ENCODE measurements around the gene RIMS4. TPM values are rescaled to one million over a fixed set of nuclear protein-coding genes. Genes with fewer than 3 reads are reported as not detected.

Gene RIMS4
- total and polyA plus RNA-seq, 9 of the 15 experiments (the other 6 are each of a cell fraction or from before 2014, with no cell fraction given) = 0.04 TPM; not detected in 8

DNA sequence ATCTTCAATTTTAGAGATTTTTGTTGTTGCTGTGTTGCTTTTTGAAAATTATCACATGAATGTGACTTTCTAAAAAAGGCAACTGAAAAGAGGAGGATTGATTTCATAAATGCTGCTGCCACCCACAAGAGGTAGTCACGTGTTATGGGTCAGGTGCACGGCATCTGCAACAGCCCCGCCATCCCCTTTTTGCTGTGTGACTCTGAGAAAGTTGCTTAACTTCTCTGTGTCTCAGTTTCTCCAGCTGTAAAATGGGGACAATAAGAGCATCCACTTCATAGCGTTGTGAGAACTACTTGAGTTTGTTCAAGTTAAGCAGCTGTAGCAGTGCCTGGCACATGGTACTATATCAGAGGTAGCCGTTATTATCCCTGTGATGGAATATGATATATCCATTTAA lies 84.5 kb downstream of the RIMS4 start:
- DNase-seq (ENCODE audit: extremely low read depth in 1 of 4, low spot score in 3 of 4) = no peak
- 6% methylated on average over 5 of the region's 5 CpGs for WGBS (ENCODE audit: insufficient coverage, low coverage, missing lambda C conversion rate)
- Histone ChIP-seq H3K4me3 (no peak overlapping the region), H3K9me3 (replicated peaks; ENCODE audit: control insufficient read depth, insufficient read depth, low read depth, low read length) (no peaks in the 10 kb centered on the region), H3K27me3 (ENCODE audit: control insufficient read depth in 2 of 2, insufficient read depth in 2 of 2, low read length in 2 of 2) (peaks cover 35 to 66% of the 10 kb centered on the region in 2 experiments), H3K36me3 (ENCODE audit: control insufficient read depth, insufficient read depth, low read length) (no peaks in the 10 kb centered on the region), H4K20me1 (replicated peaks; ENCODE audit: control insufficient read depth, insufficient read depth, low read length) (peaks cover 13% of the 10 kb centered on the region; the same call in 1 of the 2 replicates), H3K4me2 (ENCODE audit: insufficient read depth, low read length) (no peak overlapping the region), H3K4me1 (replicated peaks in 1 of 2; ENCODE audit: control insufficient read depth in 2 of 2, insufficient read depth in 2 of 2, low read length in 2 of 2) (peaks cover 0 to 10% of the 10 kb centered on the region in 2 experiments; a peak in 2 of 5 replicates), H3K27ac (ENCODE audit: extremely low read depth, low read depth, low read length) (no peak overlapping the region), H3K79me2 (ENCODE audit: control insufficient read depth, insufficient read depth, low read length) (no peaks in the 10 kb centered on the region), H3K9ac (ENCODE audit: insufficient read depth in 1 of 2, low read depth in 2 of 2, low read length in 2 of 2) (no peak overlapping the region), H3K9me1 (ENCODE audit: control insufficient read depth, insufficient read depth, low read length) (no peaks in the 10 kb centered on the region), H2AFZ (ENCODE audit: low read depth, low read length) (no peak overlapping the region)
- no peak for FAIRE-seq
- intact Hi-C loops (cut with micrococcal nuclease) (no loop called here), in situ Hi-C loops (cut with MboI) (no loop called here)
- BruUV-seq (replicated peaks) = no TSS peak
- no peak for ATAC-seq
- CTCF ChIA-PET (ENCODE audit: low intra/inter-chr PET ratio) = no interaction called here
- TF ChIP-seq GTF2A2 (tag; IDR thresholded peaks at IDR 0.05) = no peak
- TF ChIP-seq, protein P1, sequence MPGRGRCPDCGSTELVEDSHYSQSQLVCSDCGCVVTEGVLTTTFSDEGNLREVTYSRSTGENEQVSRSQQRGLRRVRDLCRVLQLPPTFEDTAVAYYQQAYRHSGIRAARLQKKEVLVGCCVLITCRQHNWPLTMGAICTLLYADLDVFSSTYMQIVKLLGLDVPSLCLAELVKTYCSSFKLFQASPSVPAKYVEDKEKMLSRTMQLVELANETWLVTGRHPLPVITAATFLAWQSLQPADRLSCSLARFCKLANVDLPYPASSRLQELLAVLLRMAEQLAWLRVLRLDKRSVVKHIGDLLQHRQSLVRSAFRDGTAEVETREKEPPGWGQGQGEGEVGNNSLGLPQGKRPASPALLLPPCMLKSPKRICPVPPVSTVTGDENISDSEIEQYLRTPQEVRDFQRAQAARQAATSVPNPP (IDR thresholded peaks at IDR 0.05; ENCODE audit: borderline replicate concordance, insufficient read depth, insufficient read length) = no peak
- peak; percentile 93 for TF ChIP-seq RBM25 (IDR thresholded peaks at IDR 0.05; ENCODE audit: low read depth, low read length, severe bottlenecking)
- no peak for TF ChIP-seq SP1 (CRISPR knock-in tag; IDR thresholded peaks at IDR 0.05)
- TF ChIP-seq GABPB1 (CRISPR knock-in tag; IDR thresholded peaks at IDR 0.05) = no peak
- no peak for TF ChIP-seq ZNF830 (CRISPR knock-in tag; IDR thresholded peaks at IDR 0.05)
- TF ChIP-seq BCOR (IDR thresholded peaks at IDR 0.05) = peak; percentile 75
- no peak for TF ChIP-seq TOE1 (IDR thresholded peaks at IDR 0.05; ENCODE audit: borderline replicate concordance)
- TF ChIP-seq TOE1 (CRISPR knock-in tag; IDR thresholded peaks at IDR 0.05; ENCODE audit: borderline replicate concordance, low read depth) = no peak
- no peak for TF ChIP-seq ZBED1 (IDR thresholded peaks at IDR 0.05)
- no peak for TF ChIP-seq RBM15 (IDR thresholded peaks at IDR 0.05; ENCODE audit: insufficient read depth, low read length)
- TF ChIP-seq TFAM (CRISPR knock-in tag; conservative IDR thresholded peaks at IDR 0.05) = no peak
- TF ChIP-seq RBM17 (IDR thresholded peaks at IDR 0.05; ENCODE audit: borderline replicate concordance, low read depth, low read length) = no peak
- peak; percentile 76 for TF ChIP-seq ZFP36 (IDR thresholded peaks at IDR 0.05; ENCODE audit: low read depth, low read length, partially characterized antibody)
- TF ChIP-seq, protein P2, sequence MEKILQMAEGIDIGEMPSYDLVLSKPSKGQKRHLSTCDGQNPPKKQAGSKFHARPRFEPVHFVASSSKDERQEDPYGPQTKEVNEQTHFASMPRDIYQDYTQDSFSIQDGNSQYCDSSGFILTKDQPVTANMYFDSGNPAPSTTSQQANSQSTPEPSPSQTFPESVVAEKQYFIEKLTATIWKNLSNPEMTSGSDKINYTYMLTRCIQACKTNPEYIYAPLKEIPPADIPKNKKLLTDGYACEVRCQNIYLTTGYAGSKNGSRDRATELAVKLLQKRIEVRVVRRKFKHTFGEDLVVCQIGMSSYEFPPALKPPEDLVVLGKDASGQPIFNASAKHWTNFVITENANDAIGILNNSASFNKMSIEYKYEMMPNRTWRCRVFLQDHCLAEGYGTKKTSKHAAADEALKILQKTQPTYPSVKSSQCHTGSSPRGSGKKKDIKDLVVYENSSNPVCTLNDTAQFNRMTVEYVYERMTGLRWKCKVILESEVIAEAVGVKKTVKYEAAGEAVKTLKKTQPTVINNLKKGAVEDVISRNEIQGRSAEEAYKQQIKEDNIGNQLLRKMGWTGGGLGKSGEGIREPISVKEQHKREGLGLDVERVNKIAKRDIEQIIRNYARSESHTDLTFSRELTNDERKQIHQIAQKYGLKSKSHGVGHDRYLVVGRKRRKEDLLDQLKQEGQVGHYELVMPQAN (IDR thresholded peaks at IDR 0.05; ENCODE audit: borderline replicate concordance) = no peak
- TF ChIP-seq DPF2 (IDR thresholded peaks at IDR 0.05) = no peak
- TF ChIP-seq POLR2AphosphoS2 (IDR thresholded peaks at IDR 0.05; ENCODE audit: low read length) = no peak
- TF ChIP-seq SPI1 (IDR thresholded peaks at IDR 0.05; ENCODE audit: borderline replicate concordance, low read depth, low read length) = no peak
- TF ChIP-seq ZNF584 (CRISPR knock-in tag; IDR thresholded peaks at IDR 0.05; ENCODE audit: low read depth) = no peak
- peak in 1 of 2 experiments; percentile 50; a peak in 1 of 4 replicates for TF ChIP-seq KDM1A (IDR thresholded peaks at IDR 0.05)
- TF ChIP-seq RBM39 (optimal IDR thresholded peaks at IDR 0.05; ENCODE audit: low read depth, low read length) = no peak
- TF ChIP-seq SMARCA5 (IDR thresholded peaks at IDR 0.05) = 0 out of 2 replicates have a peak, but pooled peaks have one; percentile 52
- TF ChIP-seq BHLHE40 (IDR thresholded peaks at IDR 0.05; ENCODE audit: low read length) = 0 out of 2 replicates have a peak, but pooled peaks have one; percentile 10
- 0 out of 2 replicates have a peak, but pooled peaks have one; percentile 12 for TF ChIP-seq RAD51 (IDR thresholded peaks at IDR 0.05; ENCODE audit: borderline replicate concordance, low read depth)
- POLR2A ChIA-PET = no interaction called here
